Gastrocnemius medialis (tissue), 4 donors: ENCODE data around the gene MSH3.

Experiments
- CTCF ChIP-seq, 5 experiments: fragments of 450-650 bp in 3 of 5; fragments of 200-600 bp in 2 of 5; sonication (generic) in 2 of 5; IDR thresholded peaks in 4 of 5; conservative IDR thresholded peaks in 1 of 5; 1 replicate in 4 of 5; 2 replicates in 1 of 5; pipeline ENCODE4 v1.5.1; 2016 to 2019; ENCODE audit warnings: antibody characterized with exemption in 5 of 5, mild to moderate bottlenecking in 3 of 5, moderate library complexity in 3 of 5
- POLR2A ChIP-seq, 2 donors: fragments of 450-650 bp; IDR thresholded peaks; one replicate each; pipeline ENCODE4 v1.6.1; 2017; ENCODE audit warnings: antibody characterized with exemption in 2 of 2, mild to moderate bottlenecking in 2 of 2, moderate library complexity in 2 of 2

GRCh38 chr5:80654054-80654390, 430 bp upstream of the MSH3 start:
- TF ChIP-seq CTCF (IDR thresholded peaks at IDR 0.05 in 4 of 5, conservative IDR thresholded peaks at IDR 0.05 in 1 of 5) (no peak), POLR2A (IDR thresholded peaks at IDR 0.05) (no peak)
